Panc1 (cell line): ENCODE results near the gene TBC1D7. TPM values are rescaled to one million over a fixed set of nuclear protein-coding genes. Genes with fewer than 3 reads are reported as not detected.

ENCODE experiments used
- ATAC-seq: fragments of 200-7000 bp; cut with Tn5 transposase; 2 replicates; pipeline ENCODE4 v1.9.1; 2020; ENCODE audit warnings: mild to moderate bottlenecking, moderate library complexity
- BruUV-seq: library from RNA; stranded (reverse); fragments of 400-500 nt; replicated peaks from 2 replicates; lab custom pipeline; 2021; lab: Mats Ljungman, UMichigan
- CTCF ChIA-PET: fragments of 300-600 bp; sonication (Branson Sonifier 250); formaldehyde crosslinking; loops from one replicate; lab custom pipeline; 2022; ENCODE audit warnings: antibody characterized with exemption; lab: Charles Lee
- POLR2A ChIA-PET: fragments of 300-600 bp; sonication (Branson Sonifier 250); formaldehyde crosslinking; loops from one replicate; lab custom pipeline; 2022; ENCODE audit warnings: antibody characterized with exemption; lab: Charles Lee
- DNase-seq: peaks from one replicate; pipeline ENCODE4 v3.0.0-alpha.2; 2010; ENCODE audit warnings: low read depth, low spot score
- H3K27ac ChIP-seq: 2 replicates; pipeline ENCODE4 v1.5.1; 2011; ENCODE audit warnings: mild to moderate bottlenecking, low read length, inconsistent platforms
- H3K27me3 ChIP-seq: fragments of 200-500 bp; sonication (Bioruptor generic); 2 replicates; pipeline ENCODE4 v1.6.0; 2014; ENCODE audit warnings: low read length, inconsistent platforms; ENCODE audit not compliant: control insufficient read depth, insufficient read depth
- H3K36me3 ChIP-seq: fragments of 200-500 bp; sonication (Bioruptor generic); 2 replicates; pipeline ENCODE4 v1.5.1; 2014; ENCODE audit warnings: inconsistent platforms, mild to moderate bottlenecking, low read length, moderate library complexity; ENCODE audit not compliant: control insufficient read depth, insufficient read depth
- H3K4me1 ChIP-seq: 2 replicates; pipeline ENCODE4 v1.5.1; 2011; ENCODE audit warnings: inconsistent platforms, mild to moderate bottlenecking, low read length, moderate library complexity; ENCODE audit not compliant: control insufficient read depth, insufficient read depth
- H3K4me3 ChIP-seq, 2 experiments: 2 replicates each; pipeline ENCODE4 v1.5.1; 2011 to 2012; ENCODE audit warnings: low read depth in 2 of 2, low read length in 2 of 2, mild to moderate bottlenecking in 2 of 2, inconsistent platforms in 1 of 2, moderate library complexity in 1 of 2
- H3K9me3 ChIP-seq: fragments of 200-500 bp; sonication (Bioruptor generic); 2 replicates; pipeline ENCODE4 v1.5.1; 2014; ENCODE audit warnings: low read depth, mild to moderate bottlenecking, inconsistent platforms, low read length, moderate library complexity; ENCODE audit not compliant: control insufficient read depth, insufficient read depth
- POLR2AphosphoS5 ChIP-seq: IDR thresholded peaks from 2 replicates; pipeline ENCODE4 v1.6.1; 2012; ENCODE audit warnings: mild to moderate bottlenecking, low read depth, low read length, moderate library complexity
- SIN3A ChIP-seq: IDR thresholded peaks from 2 replicates; pipeline ENCODE4 v1.6.1; 2012; ENCODE audit warnings: low read depth, mild to moderate bottlenecking, low read length, moderate library complexity, borderline replicate concordance; ENCODE audit not compliant: insufficient read depth
- TCF7L2 ChIP-seq: IDR thresholded peaks from 2 replicates; pipeline ENCODE4 v1.6.1; 2011; ENCODE audit warnings: mild to moderate bottlenecking, low read depth, low read length, inconsistent platforms
- in situ Hi-C: cut with HindIII; loops from 2 replicates; pipeline ENCODE4 v1.10.0; 2016; ENCODE audit warnings: low sequenced_read_pairs, low pct_unique_long_range_greater_than_20kb
- intact Hi-C: fragments of 100-400 bp; cut with micrococcal nuclease; formaldehyde crosslinking; loops from one replicate; pipeline ENCODE4 v1.10.0; 2022; ENCODE audit not compliant: unreplicated experiment
- total RNA-seq: library from RNA; stranded (reverse); gene quantifications from one replicate; pipeline ENCODE4 v1.2.1, GENCODE V29; 2021; ENCODE audit not compliant: unreplicated experiment
- TF ChIP-seq, protein P1 (sequence below): fragments of 450-650 bp; IDR thresholded peaks from 2 replicates; pipeline ENCODE4 v1.5.1; 2017; ENCODE audit warnings: mild to moderate bottlenecking
- TF ChIP-seq, protein P2 (sequence below), 2 experiments: IDR thresholded peaks; 2 replicates each; pipeline ENCODE4 v1.6.1; 2011 to 2012; ENCODE audit warnings: low read depth in 2 of 2, control low read depth in 1 of 2, low read length in 1 of 2, mild to moderate bottlenecking in 1 of 2, moderate library complexity in 1 of 2; ENCODE audit not compliant: insufficient read depth in 1 of 2

The TBC1D7 gene
- total RNA-seq, 1 experiment from 2014 or later: 27.0 TPM

GRCh38 chr6:13267142-13267651 is 61.1 kb downstream of the TBC1D7 start:
- Histone ChIP-seq H3K36me3 (no peaks in the 10 kb centered on the region), H3K27ac (no peak overlapping the region), H3K27me3 (no peaks in the 10 kb centered on the region; the same call in 1 of the 2 replicates), H3K9me3 (no peaks in the 10 kb centered on the region), H3K4me1 (no peaks in the 10 kb centered on the region), H3K4me3 (no peak overlapping the region)
- in situ Hi-C loops (no loop called here), intact Hi-C loops (no loop called here)
- DNase-seq: no peak
- CTCF ChIA-PET: no interaction called here
- ATAC-seq: no peak
- POLR2A ChIA-PET: no interaction called here
- TF ChIP-seq, protein P1, sequence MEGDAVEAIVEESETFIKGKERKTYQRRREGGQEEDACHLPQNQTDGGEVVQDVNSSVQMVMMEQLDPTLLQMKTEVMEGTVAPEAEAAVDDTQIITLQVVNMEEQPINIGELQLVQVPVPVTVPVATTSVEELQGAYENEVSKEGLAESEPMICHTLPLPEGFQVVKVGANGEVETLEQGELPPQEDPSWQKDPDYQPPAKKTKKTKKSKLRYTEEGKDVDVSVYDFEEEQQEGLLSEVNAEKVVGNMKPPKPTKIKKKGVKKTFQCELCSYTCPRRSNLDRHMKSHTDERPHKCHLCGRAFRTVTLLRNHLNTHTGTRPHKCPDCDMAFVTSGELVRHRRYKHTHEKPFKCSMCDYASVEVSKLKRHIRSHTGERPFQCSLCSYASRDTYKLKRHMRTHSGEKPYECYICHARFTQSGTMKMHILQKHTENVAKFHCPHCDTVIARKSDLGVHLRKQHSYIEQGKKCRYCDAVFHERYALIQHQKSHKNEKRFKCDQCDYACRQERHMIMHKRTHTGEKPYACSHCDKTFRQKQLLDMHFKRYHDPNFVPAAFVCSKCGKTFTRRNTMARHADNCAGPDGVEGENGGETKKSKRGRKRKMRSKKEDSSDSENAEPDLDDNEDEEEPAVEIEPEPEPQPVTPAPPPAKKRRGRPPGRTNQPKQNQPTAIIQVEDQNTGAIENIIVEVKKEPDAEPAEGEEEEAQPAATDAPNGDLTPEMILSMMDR: no peak
- no peak for TF ChIP-seq TCF7L2
- TF ChIP-seq SIN3A: no peak
- no peak for TF ChIP-seq POLR2AphosphoS5
- TF ChIP-seq, protein P2, sequence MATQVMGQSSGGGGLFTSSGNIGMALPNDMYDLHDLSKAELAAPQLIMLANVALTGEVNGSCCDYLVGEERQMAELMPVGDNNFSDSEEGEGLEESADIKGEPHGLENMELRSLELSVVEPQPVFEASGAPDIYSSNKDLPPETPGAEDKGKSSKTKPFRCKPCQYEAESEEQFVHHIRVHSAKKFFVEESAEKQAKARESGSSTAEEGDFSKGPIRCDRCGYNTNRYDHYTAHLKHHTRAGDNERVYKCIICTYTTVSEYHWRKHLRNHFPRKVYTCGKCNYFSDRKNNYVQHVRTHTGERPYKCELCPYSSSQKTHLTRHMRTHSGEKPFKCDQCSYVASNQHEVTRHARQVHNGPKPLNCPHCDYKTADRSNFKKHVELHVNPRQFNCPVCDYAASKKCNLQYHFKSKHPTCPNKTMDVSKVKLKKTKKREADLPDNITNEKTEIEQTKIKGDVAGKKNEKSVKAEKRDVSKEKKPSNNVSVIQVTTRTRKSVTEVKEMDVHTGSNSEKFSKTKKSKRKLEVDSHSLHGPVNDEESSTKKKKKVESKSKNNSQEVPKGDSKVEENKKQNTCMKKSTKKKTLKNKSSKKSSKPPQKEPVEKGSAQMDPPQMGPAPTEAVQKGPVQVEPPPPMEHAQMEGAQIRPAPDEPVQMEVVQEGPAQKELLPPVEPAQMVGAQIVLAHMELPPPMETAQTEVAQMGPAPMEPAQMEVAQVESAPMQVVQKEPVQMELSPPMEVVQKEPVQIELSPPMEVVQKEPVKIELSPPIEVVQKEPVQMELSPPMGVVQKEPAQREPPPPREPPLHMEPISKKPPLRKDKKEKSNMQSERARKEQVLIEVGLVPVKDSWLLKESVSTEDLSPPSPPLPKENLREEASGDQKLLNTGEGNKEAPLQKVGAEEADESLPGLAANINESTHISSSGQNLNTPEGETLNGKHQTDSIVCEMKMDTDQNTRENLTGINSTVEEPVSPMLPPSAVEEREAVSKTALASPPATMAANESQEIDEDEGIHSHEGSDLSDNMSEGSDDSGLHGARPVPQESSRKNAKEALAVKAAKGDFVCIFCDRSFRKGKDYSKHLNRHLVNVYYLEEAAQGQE (IDR thresholded peaks at IDR 0.05; ENCODE audit: insufficient read depth in 1 of 2, low read depth in 2 of 2, low read length in 1 of 2): no peak
- no TSS peak for BruUV-seq

- Histone ChIP-seq H3K27ac (no peak overlapping the region), H3K9me3 (no peaks in the 10 kb centered on the region), H3K4me3 (no peak overlapping the region), H3K4me1 (no peaks in the 10 kb centered on the region), H3K27me3 (peaks cover 3% of the 10 kb centered on the region; the same call in 1 of the 2 replicates), H3K36me3 (no peaks in the 10 kb centered on the region)
- BruUV-seq: no TSS peak
- ATAC-seq (no peak), DNase-seq (no peak)
- CTCF ChIA-PET: interaction anchor here (0.5 kb wide), 1 partner anchor 216 kb away, joined by 3 read pairs; no protein-coding TSS in a partner anchor
- in situ Hi-C loops: no loop called here
- TF ChIP-seq POLR2AphosphoS5 (no peak), TCF7L2 (no peak), SIN3A (no peak)
- TF ChIP-seq, protein P1: no peak
- TF ChIP-seq, protein P2 (IDR thresholded peaks at IDR 0.05; ENCODE audit: insufficient read depth in 1 of 2, low read depth in 2 of 2, low read length in 1 of 2): no peak
- POLR2A ChIA-PET: no interaction called here
- intact Hi-C loops: no loop called here
These were observed 64.7 kb downstream of the TBC1D7 start for GRCh38 chr6:13263669-13264068.
